ENCODE measurements around the gene NOL12.

NOL12 gene

GRCh38 chr22:37640591-37641560 is 45.3 kb upstream of the NOL12 start:
- no peak for DNase-seq (ENCODE audit: low read depth)
- TF ChIP-seq CTCF (IDR thresholded peaks at IDR 0.05; ENCODE audit: control insufficient read depth, extremely low read depth, insufficient read depth) = no peak
- H3K4me3 ChIP-seq (ENCODE audit: low read depth, low read length) = peak overlapping the region; percentile 70

DNA sequence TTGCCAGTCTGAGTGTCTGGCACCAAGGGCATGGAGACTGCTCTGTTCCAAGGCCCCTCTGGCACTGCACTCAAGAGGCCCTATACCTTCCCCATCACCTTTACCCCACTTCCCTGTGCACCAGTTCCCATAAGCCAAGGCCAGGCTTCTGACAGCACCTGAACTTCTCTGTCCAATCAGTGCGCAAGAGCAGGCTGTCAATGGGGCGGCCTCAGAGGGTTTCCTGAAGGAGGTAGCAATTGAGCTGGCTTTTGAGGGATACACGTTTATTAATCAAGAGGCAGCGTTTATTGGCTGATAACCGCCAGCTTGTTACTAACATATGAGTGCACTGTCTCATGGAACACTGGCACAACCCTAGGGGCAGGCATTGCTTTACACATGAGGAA is 44.6 kb upstream of the NOL12 start:
- no peak overlapping the region for H3K4me3 ChIP-seq (ENCODE audit: low read depth, low read length)
- TF ChIP-seq CTCF (IDR thresholded peaks at IDR 0.05; ENCODE audit: control insufficient read depth, extremely low read depth, insufficient read depth) = no peak
- DNase-seq (ENCODE audit: low read depth) = no peak

DNA sequence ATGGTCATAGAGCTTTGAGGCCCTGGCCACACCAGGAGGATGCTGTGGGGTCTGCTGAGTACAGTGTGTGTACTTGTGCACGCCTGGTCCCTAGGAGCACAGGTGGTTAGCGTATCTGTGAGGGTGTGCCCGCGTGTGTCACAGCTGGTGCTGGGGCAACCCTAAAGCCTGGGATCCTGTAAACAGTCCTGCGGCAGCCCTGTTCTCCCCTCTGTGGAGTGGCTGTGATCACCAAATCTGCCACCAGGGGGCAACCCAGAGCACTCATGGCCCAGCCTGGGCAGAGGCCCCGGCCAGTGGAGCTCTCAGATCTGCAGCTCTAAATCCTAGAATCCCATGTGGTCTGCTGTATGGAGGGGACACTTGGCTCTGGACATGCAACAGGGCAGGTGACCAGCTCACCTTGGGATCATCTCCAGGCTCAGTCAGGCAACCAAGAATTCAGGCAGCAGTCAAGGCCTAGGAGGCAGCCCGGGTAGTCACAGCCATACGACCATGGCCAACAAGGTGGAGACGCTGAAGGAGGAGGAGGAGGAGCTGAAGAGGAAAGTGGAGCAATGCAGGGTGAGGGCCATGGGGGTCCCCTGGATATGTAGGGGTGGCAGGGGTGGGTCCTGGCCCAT is 42.8 kb upstream of the NOL12 start:
- TF ChIP-seq CTCF (IDR thresholded peaks at IDR 0.05; ENCODE audit: control insufficient read depth, extremely low read depth, insufficient read depth) = peak; percentile 79
- DNase-seq (ENCODE audit: low read depth) = no peak
- no peak overlapping the region for H3K4me3 ChIP-seq (ENCODE audit: low read depth, low read length)

GRCh38 chr22:37647317-37647716 is 38.8 kb upstream of the NOL12 start:
- DNase-seq (ENCODE audit: low read depth) = no peak
- H3K4me3 ChIP-seq (ENCODE audit: low read depth, low read length) = no peak overlapping the region
- no peak for TF ChIP-seq CTCF (IDR thresholded peaks at IDR 0.05; ENCODE audit: control insufficient read depth, extremely low read depth, insufficient read depth)

DNA sequence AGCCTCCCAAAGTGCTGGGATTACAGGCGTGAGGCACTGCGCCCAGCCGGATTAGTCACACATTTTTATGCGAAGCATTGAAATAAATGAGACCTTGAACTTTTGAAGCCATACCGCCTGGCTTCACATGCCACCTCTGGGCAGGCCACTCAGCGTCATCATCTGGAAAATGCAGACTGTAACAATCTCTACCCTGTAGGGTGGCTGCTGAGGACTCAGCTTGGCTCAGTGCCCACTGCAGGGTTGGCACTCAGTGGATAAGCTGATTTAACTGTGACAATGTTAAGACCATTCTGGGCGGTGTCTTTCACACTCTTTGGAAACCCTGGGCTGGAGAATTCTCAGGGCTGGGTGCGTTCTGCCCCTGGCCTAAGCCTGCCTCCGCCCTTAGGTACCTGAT is 38.2 kb upstream of the NOL12 start:
- TF ChIP-seq CTCF (IDR thresholded peaks at IDR 0.05; ENCODE audit: control insufficient read depth, extremely low read depth, insufficient read depth) = no peak
- DNase-seq (ENCODE audit: low read depth) = no peak
- no peak overlapping the region for H3K4me3 ChIP-seq (ENCODE audit: low read depth, low read length)

- TF ChIP-seq CTCF (IDR thresholded peaks at IDR 0.05; ENCODE audit: control insufficient read depth, extremely low read depth, insufficient read depth) = no peak
- DNase-seq (ENCODE audit: low read depth) = no peak
- H3K4me3 ChIP-seq (ENCODE audit: low read depth, low read length) = no peak overlapping the region
Measured at GRCh38 chr22:37650463-37651136, 35.5 kb upstream of the NOL12 start.

All from LNCaP clone FGC (cell line).